Dendritic cell treated with granulocyte-macrophage colony-stimulating factor and Interleukin-4, amounts not matched to agents 40 ng/mL and 50 ng/mL, for 4 days (primary cell): ENCODE measurements around the gene TRPM5.
"Not testable (repeated sequence)": the region's sequence is repeated elsewhere in the genome, so short reads cannot be mapped to it uniquely, and the experiment has no call there.

ENCODE experiments used
- H3K27ac Mint-ChIP-seq: one replicate; pipeline ENCODE4 v1.8.0; 2022; ENCODE audit warnings: mild to moderate bottlenecking, mixed read lengths
- H3K27me3 Mint-ChIP-seq: one replicate; pipeline ENCODE4 v1.8.0; 2022; ENCODE audit warnings: mild to moderate bottlenecking, mixed read lengths
- H3K36me3 Mint-ChIP-seq: one replicate; pipeline ENCODE4 v1.8.0; 2022; ENCODE audit warnings: low read depth, mixed read lengths
- H3K4me1 Mint-ChIP-seq: one replicate; pipeline ENCODE4 v1.8.0; 2022; ENCODE audit warnings: low read depth, mixed read lengths
- H3K4me3 Mint-ChIP-seq: one replicate; pipeline ENCODE4 v1.8.0; 2022; ENCODE audit warnings: mild to moderate bottlenecking, moderate library complexity, mixed read lengths
- H3K9me3 Mint-ChIP-seq: one replicate; pipeline ENCODE4 v1.8.0; 2022; ENCODE audit warnings: mixed read lengths
- intact Hi-C: fragments of 100-400 bp; cut with micrococcal nuclease; formaldehyde crosslinking; loops from one replicate; pipeline ENCODE4 v1.15.0; 2022

TRPM5 gene

GRCh38 chr11:2443881-2444820 lies at the start of gene TRPM5:
TSS of gene TRPM5 (minus strand) at chr11:2444514. CDS start at chr11:2423036, 21,478 bp downstream.
- Mint-ChIP-seq H3K27me3 (peaks cover 22% of the 10 kb centered on the region), H3K27ac (peak within 1 kb of the TSS; percentile 86)
- intact Hi-C loops = no loop called here

DNA sequence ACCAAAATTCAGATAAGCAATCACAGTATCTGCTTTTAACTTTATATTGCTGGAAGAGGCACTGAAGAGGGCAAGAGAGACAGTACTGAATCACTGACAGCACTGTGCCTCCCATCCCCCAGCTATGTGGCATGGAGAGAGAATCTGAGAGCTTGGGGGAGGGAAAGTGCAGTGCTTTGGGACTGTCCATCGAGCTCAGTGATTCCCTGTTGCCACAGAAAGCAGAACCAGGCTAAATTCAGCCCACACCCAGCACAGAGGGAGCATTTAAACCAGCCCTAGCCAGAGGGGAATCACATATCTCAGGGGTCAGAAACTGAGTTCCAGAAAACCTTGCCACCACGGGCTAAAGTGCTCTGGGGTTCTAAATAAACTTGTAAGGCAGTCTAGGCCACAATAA lies 44.8 kb upstream of the TRPM5 start:
- Mint-ChIP-seq H3K27me3 (no peaks in the 10 kb centered on the region), H3K27ac (peak overlapping the region; percentile 87), H3K9me3 (peaks cover 32% of the 10 kb centered on the region), H3K4me3 (no peak overlapping the region), H3K4me1 (peaks cover 65% of the 10 kb centered on the region), H3K36me3 (peaks cover 46% of the 10 kb centered on the region)
- intact Hi-C loops = loop anchor here (5.0 kb wide), 1 partner anchor 42 kb away; the partner anchor contains the start of gene KCNQ1

More at GRCh38 chr11:2443881-2444820, at the start of gene TRPM5:
- H3K4me3 Mint-ChIP-seq = peak within 1 kb of the TSS; percentile 93
- peaks cover 24% of the 10 kb centered on the region for H3K36me3 Mint-ChIP-seq
- peaks cover 57% of the 10 kb centered on the region for H3K4me1 Mint-ChIP-seq
- no peaks in the 10 kb centered on the region for H3K9me3 Mint-ChIP-seq

DNA sequence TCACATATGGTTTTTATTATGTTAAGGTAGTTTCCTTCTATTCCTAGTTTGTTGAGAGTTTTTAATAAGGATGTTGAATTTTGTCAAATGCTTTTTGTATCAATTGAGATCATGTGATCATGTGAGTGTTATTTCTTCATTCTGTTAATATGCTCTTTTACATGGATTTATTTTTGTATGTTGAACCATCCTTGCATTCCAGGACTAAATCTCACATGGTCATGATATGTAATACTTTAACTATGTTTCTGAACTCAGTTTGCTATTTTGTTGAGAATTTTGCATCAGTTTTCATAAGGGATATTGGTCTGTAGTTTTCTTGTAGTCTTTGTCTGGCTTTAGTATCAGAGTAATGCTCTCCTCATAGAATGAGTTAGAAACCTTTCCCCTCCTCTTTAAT lies 43.7 kb upstream of the TRPM5 start:
- H3K36me3 Mint-ChIP-seq = peaks cover 49% of the 10 kb centered on the region
- H3K27ac Mint-ChIP-seq = no peak overlapping the region
- intact Hi-C loops = loop anchor here (5.0 kb wide), 1 partner anchor 41 kb away; the partner anchor contains the start of gene KCNQ1
- H3K27me3 Mint-ChIP-seq = no peaks in the 10 kb centered on the region
- H3K4me1 Mint-ChIP-seq = peaks cover 65% of the 10 kb centered on the region
- no peak overlapping the region for H3K4me3 Mint-ChIP-seq
- H3K9me3 Mint-ChIP-seq = peaks cover 32% of the 10 kb centered on the region

- no peak overlapping the region for H3K4me3 Mint-ChIP-seq
- H3K4me1 Mint-ChIP-seq = peaks cover 66% of the 10 kb centered on the region
- H3K27ac Mint-ChIP-seq = no peak overlapping the region
- intact Hi-C loops = loop anchor here (5.0 kb wide), 1 partner anchor 37 kb away; the partner anchor contains the start of gene KCNQ1
- peaks cover 56% of the 10 kb centered on the region for H3K36me3 Mint-ChIP-seq
- H3K9me3 Mint-ChIP-seq = peaks cover 40% of the 10 kb centered on the region
- H3K27me3 Mint-ChIP-seq = no peaks in the 10 kb centered on the region
Observed at GRCh38 chr11:2484576-2485125, 40.3 kb upstream of the TRPM5 start.

DNA sequence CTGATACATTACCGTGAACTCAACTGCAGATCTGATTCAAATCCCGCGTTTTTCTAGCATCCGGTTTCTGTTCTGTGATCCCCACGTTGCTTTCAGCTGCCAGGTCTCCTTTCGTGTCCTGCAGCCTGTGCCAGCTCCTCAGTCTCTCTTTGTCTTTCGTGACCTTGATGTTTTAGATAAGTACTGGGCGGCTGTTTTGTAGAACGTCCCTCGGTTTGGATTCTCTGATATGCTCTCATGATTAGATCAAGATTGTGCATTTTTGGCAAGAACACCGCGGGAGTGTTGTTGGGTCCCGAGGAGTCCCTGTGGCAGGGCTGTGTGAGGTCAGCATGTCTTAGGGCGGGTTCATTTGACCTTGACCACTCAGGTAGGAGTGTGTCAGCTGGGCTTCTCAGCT lies 39.1 kb upstream of the TRPM5 start:
- Mint-ChIP-seq H3K27ac (no peak overlapping the region), H3K9me3 (peaks cover 45% of the 10 kb centered on the region), H3K4me3 (no peak overlapping the region), H3K27me3 (no peaks in the 10 kb centered on the region), H3K4me1 (peaks cover 61% of the 10 kb centered on the region), H3K36me3 (peaks cover 63% of the 10 kb centered on the region)
- intact Hi-C loops = no loop called here

GRCh38 chr11:2482745-2483144 lies 38.4 kb upstream of the TRPM5 start:
- Mint-ChIP-seq H3K4me3 (no peak overlapping the region), H3K27me3 (no peaks in the 10 kb centered on the region), H3K27ac (peak overlapping the region; percentile 87), H3K4me1 (peaks cover 63% of the 10 kb centered on the region), H3K9me3 (peaks cover 46% of the 10 kb centered on the region), H3K36me3 (peaks cover 63% of the 10 kb centered on the region)
- intact Hi-C loops = no loop called here

DNA sequence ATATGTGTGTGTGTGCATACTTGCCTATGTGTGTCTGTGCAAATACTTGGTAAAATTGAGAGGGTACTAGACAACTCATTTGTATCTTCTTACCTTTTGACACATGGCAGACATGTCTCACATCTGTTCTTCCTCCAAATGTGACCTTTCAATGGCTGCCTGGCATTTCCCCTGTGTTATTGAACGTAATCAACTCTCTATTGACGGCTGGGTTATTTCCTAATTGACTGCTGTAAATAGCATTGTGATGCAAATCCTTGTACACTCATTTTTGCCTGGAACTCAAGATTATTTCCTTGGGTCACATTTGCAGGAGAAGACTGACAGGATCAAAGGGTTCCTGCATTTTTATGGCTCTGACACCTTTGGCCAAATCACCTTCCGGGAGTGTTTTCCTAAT lies 37.9 kb upstream of the TRPM5 start:
- peaks cover 66% of the 10 kb centered on the region for H3K36me3 Mint-ChIP-seq

DNA sequence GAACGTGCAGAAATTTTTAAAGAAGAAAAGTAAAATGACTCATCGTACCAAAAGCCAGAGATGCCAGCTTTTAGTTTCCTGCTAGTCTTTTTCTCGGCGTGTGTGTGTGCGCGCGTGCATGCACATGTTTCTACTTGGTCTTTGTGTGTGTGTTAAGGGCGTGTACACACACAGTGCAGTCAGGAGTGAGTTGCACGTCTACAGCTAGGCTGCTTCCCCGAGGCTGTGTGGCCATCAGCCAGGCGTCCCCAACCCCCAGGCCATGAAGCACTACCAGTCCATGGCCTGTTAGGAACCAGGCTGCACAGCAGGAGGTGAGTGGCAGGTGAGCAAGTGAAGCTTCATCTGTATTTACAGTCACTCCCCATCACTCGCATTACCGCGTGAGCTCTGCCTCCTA lies 36.9 kb upstream of the TRPM5 start:
- Mint-ChIP-seq H3K27me3 (no peaks in the 10 kb centered on the region), H3K27ac (peak overlapping the region; percentile 87), H3K4me1 (peaks cover 70% of the 10 kb centered on the region), H3K36me3 (peaks cover 68% of the 10 kb centered on the region), H3K4me3 (peak overlapping the region; percentile 65), H3K9me3 (peaks cover 37% of the 10 kb centered on the region)
- intact Hi-C loops = loop anchor here (2.0 kb wide), 1 partner anchor 46 kb away; no protein-coding TSS in a partner anchor

More for the DNA sequence above, 37.9 kb upstream of the TRPM5 start:
- intact Hi-C loops = no loop called here
- peak overlapping the region; percentile 87 for H3K27ac Mint-ChIP-seq
- H3K27me3 Mint-ChIP-seq = no peaks in the 10 kb centered on the region
- H3K4me1 Mint-ChIP-seq = peaks cover 65% of the 10 kb centered on the region
- H3K4me3 Mint-ChIP-seq = peak overlapping the region; percentile 38
- H3K9me3 Mint-ChIP-seq = peaks cover 47% of the 10 kb centered on the region

- peaks cover 71% of the 10 kb centered on the region for H3K4me1 Mint-ChIP-seq
- H3K27me3 Mint-ChIP-seq = no peaks in the 10 kb centered on the region
- H3K27ac Mint-ChIP-seq = peak overlapping the region; percentile 87
- intact Hi-C loops = loop anchor here (2.0 kb wide), 1 partner anchor 46 kb away; no protein-coding TSS in a partner anchor
- H3K4me3 Mint-ChIP-seq = peak overlapping the region; percentile 65
- H3K36me3 Mint-ChIP-seq = peaks cover 64% of the 10 kb centered on the region
- peaks cover 34% of the 10 kb centered on the region for H3K9me3 Mint-ChIP-seq
Observed at GRCh38 chr11:2480874-2481220, 36.5 kb upstream of the TRPM5 start.

- Mint-ChIP-seq H3K4me1 (peaks cover 71% of the 10 kb centered on the region), H3K27ac (peak overlapping the region; percentile 87), H3K9me3 (peaks cover 29% of the 10 kb centered on the region), H3K4me3 (peak overlapping the region; percentile 65), H3K36me3 (peaks cover 62% of the 10 kb centered on the region)
- not testable (repeated sequence) for H3K27me3 Mint-ChIP-seq
- intact Hi-C loops = loop anchor here (2.0 kb wide), 1 partner anchor 47 kb away; no protein-coding TSS in a partner anchor
Observed at GRCh38 chr11:2480067-2480873, 36.0 kb upstream of the TRPM5 start.

DNA sequence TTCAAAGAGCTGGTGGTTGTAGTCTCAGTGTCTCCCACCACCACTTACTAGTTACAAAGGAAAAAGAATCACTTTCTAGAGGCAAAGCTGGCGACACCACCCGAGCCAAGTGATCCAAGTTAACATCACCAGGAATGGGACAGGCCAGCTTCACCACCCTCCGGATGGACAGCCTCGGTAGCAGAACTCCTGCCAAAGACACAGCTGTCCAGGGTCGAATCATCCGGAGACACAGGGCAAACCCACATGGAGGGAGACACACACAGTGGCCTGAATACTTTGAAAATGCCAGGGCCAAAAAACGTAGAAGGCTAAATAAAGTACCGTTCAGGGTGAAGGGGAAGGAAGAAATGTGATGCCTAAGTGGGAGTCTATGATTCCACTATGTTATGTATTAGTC lies 33.6 kb upstream of the TRPM5 start:
- Mint-ChIP-seq H3K27me3 (no peaks in the 10 kb centered on the region), H3K9me3 (peaks cover 29% of the 10 kb centered on the region), H3K4me1 (peaks cover 74% of the 10 kb centered on the region), H3K27ac (peak overlapping the region; percentile 44), H3K4me3 (no peak overlapping the region), H3K36me3 (peaks cover 66% of the 10 kb centered on the region)
- intact Hi-C loops = no loop called here

DNA sequence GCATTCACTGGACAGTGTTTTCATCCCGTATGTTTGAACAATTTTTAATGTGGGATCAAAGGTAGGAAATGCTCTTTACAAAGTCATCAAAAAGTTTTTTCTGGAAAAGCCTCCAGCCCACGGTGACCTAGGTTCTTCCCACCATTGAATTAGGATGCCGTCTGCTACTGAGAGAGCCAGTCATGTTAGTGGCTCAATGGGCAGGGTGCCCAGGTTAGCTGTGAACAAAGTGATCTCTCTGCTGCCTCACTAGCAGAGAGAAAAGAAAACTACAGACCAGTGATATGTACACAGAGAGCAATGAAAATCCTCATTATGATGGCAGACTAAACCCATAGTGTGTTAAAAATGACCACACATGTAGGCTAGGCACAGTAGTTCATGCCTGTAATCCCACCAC lies 32.9 kb upstream of the TRPM5 start:
- Mint-ChIP-seq H3K27me3 (no peaks in the 10 kb centered on the region), H3K36me3 (peaks cover 64% of the 10 kb centered on the region), H3K4me1 (peaks cover 74% of the 10 kb centered on the region), H3K4me3 (no peak overlapping the region), H3K9me3 (peaks cover 29% of the 10 kb centered on the region), H3K27ac (peak overlapping the region; percentile 56)
- intact Hi-C loops = no loop called here

DNA sequence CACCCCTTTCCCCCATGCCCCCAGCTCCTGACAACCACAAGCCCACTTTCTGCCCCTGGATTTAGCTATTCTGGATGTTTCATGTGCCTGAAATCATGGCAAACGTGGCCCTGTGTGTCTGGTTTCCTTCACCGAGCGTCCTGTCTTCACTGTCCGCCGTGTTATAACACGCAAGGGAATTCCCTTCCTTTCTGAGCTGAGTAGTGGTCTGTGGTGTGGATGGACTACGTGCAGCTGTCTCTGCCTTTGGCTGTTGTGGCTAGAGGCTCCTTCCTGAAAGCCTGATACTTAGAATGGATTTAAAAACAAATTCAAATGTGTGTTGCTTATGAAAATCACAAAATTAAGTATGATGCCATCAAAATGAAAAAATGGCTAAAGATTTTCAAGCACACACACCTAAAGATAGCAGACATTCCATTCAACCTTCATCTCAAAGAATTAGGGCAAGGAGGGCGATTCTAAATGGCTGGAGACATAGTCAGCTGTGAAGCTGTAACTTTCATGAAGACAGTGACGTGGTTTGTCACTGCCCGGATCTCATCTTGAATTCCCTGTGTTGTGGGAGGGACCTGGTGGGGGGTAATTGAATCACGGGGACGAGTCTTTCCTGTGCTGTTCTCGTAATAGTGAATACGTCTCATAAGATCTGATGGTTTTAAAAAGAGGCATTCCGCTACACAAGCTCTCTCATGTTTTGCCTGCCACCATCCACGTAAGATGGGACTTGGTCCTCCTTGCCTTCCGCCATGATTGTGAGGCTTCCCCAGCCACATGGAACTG lies 31.0 kb upstream of the TRPM5 start:
- Mint-ChIP-seq H3K36me3 (peaks cover 74% of the 10 kb centered on the region), H3K27me3 (no peaks in the 10 kb centered on the region), H3K9me3 (peaks cover 27% of the 10 kb centered on the region), H3K27ac (no peak overlapping the region), H3K4me1 (peaks cover 68% of the 10 kb centered on the region), H3K4me3 (no peak overlapping the region)
- intact Hi-C loops = no loop called here
